ENCODE results near the gene JPT1.

GRCh38 chr17:75109407-75110233 is 44.7 kb downstream of the JPT1 start, which contains the start of gene ARMC7:
- no peak for TF ChIP-seq CTCF (IDR thresholded peaks at IDR 0.05; ENCODE audit: insufficient read depth, low read length)
- TF ChIP-seq REST (IDR thresholded peaks at IDR 0.05; ENCODE audit: insufficient replicate concordance, low read depth) = peak; percentile 22
- peak; percentile 50; the same call in 1 of the 2 replicates for TF ChIP-seq POLR2AphosphoS5 (IDR thresholded peaks at IDR 0.05; ENCODE audit: low read depth)
